SK-MEL-5 (cell line): ENCODE measurements around the gene TRAPPC2L. TPM values are rescaled to one million over a fixed set of nuclear protein-coding genes. Genes with fewer than 3 reads are reported as not detected.

Source experiments
- DNase-seq: peaks from one replicate; pipeline ENCODE4 v3.0.0-alpha.2; 2016; ENCODE audit warnings: low read depth, low spot score
- in situ Hi-C: cut with HindIII; loops from 2 replicates; pipeline ENCODE4 v1.10.0; 2016; ENCODE audit warnings: low sequenced_read_pairs, high pct_unique_total_duplicates, low pct_unique_long_range_greater_than_20kb
- total RNA-seq: library from RNA; depleted of rRNA; stranded (reverse); fragments of >200 nt; shearing (Covaris generic); gene quantifications from 2 replicates; pipeline ENCODE4 v1.2.3, GENCODE V29; 2014; rRNA removed

Gene TRAPPC2L
- total RNA-seq, 1 experiment from 2014 or later, result 86.0 TPM

- in situ Hi-C loops, result no loop called here
- no peak for DNase-seq
Measured at GRCh38 chr16:88908307-88908706, 51.4 kb downstream of the TRAPPC2L start.

GRCh38 chr16:88909431-88910210 lies 52.7 kb downstream of the TRAPPC2L start:
- no peak for DNase-seq
- in situ Hi-C loops, result no loop called here

- DNase-seq, result no peak
- in situ Hi-C loops, result no loop called here
Measured at GRCh38 chr16:88910284-88911135, 53.6 kb downstream of the TRAPPC2L start.

- DNase-seq, result no peak
- in situ Hi-C loops, result no loop called here
Measured at GRCh38 chr16:88911136-88911945, 54.4 kb downstream of the TRAPPC2L start.

- no peak for DNase-seq
- in situ Hi-C loops, result no loop called here
Measured at GRCh38 chr16:88911946-88912310, 55.0 kb downstream of the TRAPPC2L start.

Other genes starting within 250 kb of the TRAPPC2L start
- not detected in 2 replicates for gene IL17C, start 218.6 kb upstream of the TRAPPC2L start, total RNA-seq
- gene CYBA, start 206.1 kb upstream of the TRAPPC2L start, total RNA-seq, result 34.2 and 41.9 TPM in 2 replicates
- gene MVD, start 194.0 kb upstream of the TRAPPC2L start, total RNA-seq, result 11.6 and 13.0 TPM in 2 replicates
- gene SNAI3, start 170.6 kb upstream of the TRAPPC2L start, total RNA-seq, result not detected in 2 replicates
- gene RNF166, start 150.7 kb upstream of the TRAPPC2L start, total RNA-seq, result 9.6 TPM in 2 replicates
- gene CTU2, start 150.6 kb upstream of the TRAPPC2L start, total RNA-seq, result 15.1 and 15.5 TPM in 2 replicates
- 44.1 and 48.7 TPM in 2 replicates for gene PIEZO1, start 71.9 kb upstream of the TRAPPC2L start, total RNA-seq
- 13.8 and 17.4 TPM in 2 replicates for gene CDT1, start 53.3 kb upstream of the TRAPPC2L start, total RNA-seq
- gene APRT, start 45.2 kb upstream of the TRAPPC2L start, total RNA-seq, result 209 and 226 TPM in 2 replicates
- 15.2 and 15.4 TPM in 2 replicates for gene GALNS, start 180 bp upstream of the TRAPPC2L start, total RNA-seq
- not detected in 2 replicates for gene PABPN1L, start 9.5 kb downstream of the TRAPPC2L start, total RNA-seq
- not detected in 2 replicates for gene CBFA2T3, start 120.1 kb downstream of the TRAPPC2L start, total RNA-seq
- 20.6 and 24.8 TPM in 2 replicates for gene ACSF3, start 236.7 kb downstream of the TRAPPC2L start, total RNA-seq